NCI-H1105 (cell line): Measurements from ENCODE around the gene NLK.
"Not testable (repeated sequence)": the region's sequence is repeated elsewhere in the genome, so short reads cannot be mapped to it uniquely, and the experiment has no call there.

Experiments used
- DNase-seq: peaks from one replicate; lab custom pipeline; 2025; lab: John Stamatoyannopoulos, UW

Gene NLK

GRCh38 chr17:28194382-28194781 lies 151.9 kb downstream of the NLK start:
- DNase-seq = no peak

GRCh38 chr17:28196636-28197035 lies 154.2 kb downstream of the NLK start:
- DNase-seq = no peak

- DNase-seq = no peak
Observed at GRCh38 chr17:28199115-28199514, 156.6 kb downstream of the NLK start.

- no peak for DNase-seq
Observed at GRCh38 chr17:28199728-28200127, 157.3 kb downstream of the NLK start.

- no peak for DNase-seq
Observed at GRCh38 chr17:28201315-28201714, 158.8 kb downstream of the NLK start.

GRCh38 chr17:28204244-28204643 lies 161.8 kb downstream of the NLK start:
- DNase-seq = no peak

GRCh38 chr17:28204751-28205150 lies 162.3 kb downstream of the NLK start:
- DNase-seq = no peak

- DNase-seq = no peak
Observed at GRCh38 chr17:28206292-28206691, 163.8 kb downstream of the NLK start.

- no peak for DNase-seq
Observed at GRCh38 chr17:28211811-28212210, 169.3 kb downstream of the NLK start.

GRCh38 chr17:28213578-28213977 lies 171.1 kb downstream of the NLK start:
- DNase-seq = not testable (repeated sequence)

- DNase-seq = no peak
Observed at GRCh38 chr17:28216052-28216451, 173.6 kb downstream of the NLK start.

- DNase-seq = no peak
Observed at GRCh38 chr17:28216528-28216927, 174.1 kb downstream of the NLK start.

- no peak for DNase-seq
Observed at GRCh38 chr17:28219771-28220170, 177.3 kb downstream of the NLK start.

- DNase-seq = no peak
Observed at GRCh38 chr17:28221751-28222414, 179.4 kb downstream of the NLK start.

- no peak for DNase-seq
Observed at GRCh38 chr17:28225271-28225670, 182.8 kb downstream of the NLK start.

GRCh38 chr17:28225867-28226266 lies 183.4 kb downstream of the NLK start:
- DNase-seq = no peak

GRCh38 chr17:28226563-28227315 lies 184.3 kb downstream of the NLK start:
- no peak for DNase-seq

- peak; percentile 39 for DNase-seq
Observed at GRCh38 chr17:28227316-28228108, 185.0 kb downstream of the NLK start.

GRCh38 chr17:28228109-28228840 lies 185.8 kb downstream of the NLK start:
- no peak for DNase-seq

- no peak for DNase-seq
Observed at GRCh38 chr17:28228986-28229729, 186.7 kb downstream of the NLK start.

- no peak for DNase-seq
Observed at GRCh38 chr17:28230011-28230410, 187.5 kb downstream of the NLK start.
